Fibroblast of the aortic adventitia (primary cell): ENCODE results near the gene CEBPG. TPM values are rescaled to one million over a fixed set of nuclear protein-coding genes. Genes with fewer than 3 reads are reported as not detected.

ENCODE experiments used
- DNase-seq: peaks from one replicate; pipeline ENCODE4 v3.0.0-alpha.2; 2010; ENCODE audit warnings: low read depth
- H3K4me3 ChIP-seq: 2 replicates; pipeline ENCODE4 v1.5.1; 2011; ENCODE audit warnings: low read depth, mild to moderate bottlenecking, control low read depth, low read length, moderate library complexity
- CTCF ChIP-seq: IDR thresholded peaks from 2 replicates; pipeline ENCODE4 v1.5.1; 2011; ENCODE audit warnings: mild to moderate bottlenecking, low read length, control low read depth, inconsistent platforms; ENCODE audit not compliant: insufficient read depth
- total RNA-seq: library from RNA; depleted of rRNA; stranded (reverse); fragments of >200 nt; gene quantifications from 2 replicates; pipeline ENCODE4 v1.2.3, GENCODE V29; 2012; ENCODE audit warnings: low replicate concordance

The CEBPG gene
- total RNA-seq, 1 donor: 32.8 TPM

- DNase-seq: no peak
- TF ChIP-seq CTCF: no peak
- no peak overlapping the region for H3K4me3 ChIP-seq
These were observed 23.9 kb upstream of the CEBPG start for GRCh38 chr19:33349319-33350289.

GRCh38 chr19:33350538-33351309 is 22.8 kb upstream of the CEBPG start:
- no peak for TF ChIP-seq CTCF
- no peak overlapping the region for H3K4me3 ChIP-seq
- DNase-seq: peak; percentile 82

GRCh38 chr19:33355535-33355934 is 18.0 kb upstream of the CEBPG start:
- DNase-seq: no peak
- no peak overlapping the region for H3K4me3 ChIP-seq
- TF ChIP-seq CTCF: no peak

- H3K4me3 ChIP-seq: no peak overlapping the region
- no peak for TF ChIP-seq CTCF
- no peak for DNase-seq
These were observed 16.0 kb upstream of the CEBPG start for GRCh38 chr19:33357556-33357955.

- TF ChIP-seq CTCF: no peak
- no peak overlapping the region for H3K4me3 ChIP-seq
- DNase-seq: no peak
These were observed 15.1 kb upstream of the CEBPG start for GRCh38 chr19:33358408-33358807.

GRCh38 chr19:33359581-33359980 is 13.9 kb upstream of the CEBPG start:
- DNase-seq: no peak
- no peak overlapping the region for H3K4me3 ChIP-seq
- no peak for TF ChIP-seq CTCF
